NCI-H82 treated with DMSO at 0.1 percent for 48 hours (cell line): ENCODE measurements around the gene C2orf42.
"Not testable (repeated sequence)": the region's sequence is repeated elsewhere in the genome, so short reads cannot be mapped to it uniquely, and the experiment has no call there.

ENCODE experiments used
- DNase-seq: peaks from one replicate; lab custom pipeline; 2025; ENCODE audit not compliant: unreplicated experiment; lab: John Stamatoyannopoulos, UW

Gene C2orf42

DNA sequence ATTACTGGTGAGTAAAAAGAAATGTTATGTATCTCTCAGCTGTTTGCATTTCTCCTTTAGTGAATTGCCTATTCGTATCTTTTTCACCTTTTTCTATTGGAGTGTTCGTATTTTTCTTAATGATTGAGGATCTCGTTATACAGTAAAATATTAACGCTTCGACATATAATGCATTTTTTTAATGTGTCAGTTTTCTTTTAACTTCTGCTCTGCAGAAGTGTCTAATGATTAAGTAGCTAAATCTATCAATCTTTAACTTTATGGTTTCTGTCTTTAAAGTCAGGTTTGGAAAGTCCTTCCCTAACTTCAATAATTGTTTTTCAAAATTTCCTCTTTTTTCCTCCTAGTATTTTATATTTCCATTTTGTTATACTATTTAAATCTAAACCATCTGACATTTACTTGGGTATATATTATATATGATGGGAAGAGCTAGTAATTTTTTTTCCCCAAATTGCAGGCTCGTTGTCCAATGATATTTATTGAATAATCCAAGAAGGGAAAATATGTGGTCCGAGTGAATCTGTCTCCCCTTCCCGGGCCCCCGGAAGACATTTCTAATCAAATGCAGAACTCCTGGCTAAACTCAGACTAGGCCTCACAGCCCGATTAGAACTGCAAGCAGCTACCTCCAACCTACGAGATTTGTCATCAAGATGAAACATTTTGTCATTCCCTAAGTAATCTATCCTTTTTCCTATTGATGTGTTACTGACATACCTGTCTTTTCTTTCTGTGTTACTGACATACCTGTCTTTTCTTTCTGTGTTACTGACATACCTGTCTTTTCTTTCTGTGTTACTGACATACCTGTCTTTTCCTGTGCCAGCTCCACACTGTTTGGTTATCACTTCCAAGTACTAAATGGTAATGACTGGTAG lies 86.3 kb downstream of the C2orf42 start:
- no peak for DNase-seq

DNA sequence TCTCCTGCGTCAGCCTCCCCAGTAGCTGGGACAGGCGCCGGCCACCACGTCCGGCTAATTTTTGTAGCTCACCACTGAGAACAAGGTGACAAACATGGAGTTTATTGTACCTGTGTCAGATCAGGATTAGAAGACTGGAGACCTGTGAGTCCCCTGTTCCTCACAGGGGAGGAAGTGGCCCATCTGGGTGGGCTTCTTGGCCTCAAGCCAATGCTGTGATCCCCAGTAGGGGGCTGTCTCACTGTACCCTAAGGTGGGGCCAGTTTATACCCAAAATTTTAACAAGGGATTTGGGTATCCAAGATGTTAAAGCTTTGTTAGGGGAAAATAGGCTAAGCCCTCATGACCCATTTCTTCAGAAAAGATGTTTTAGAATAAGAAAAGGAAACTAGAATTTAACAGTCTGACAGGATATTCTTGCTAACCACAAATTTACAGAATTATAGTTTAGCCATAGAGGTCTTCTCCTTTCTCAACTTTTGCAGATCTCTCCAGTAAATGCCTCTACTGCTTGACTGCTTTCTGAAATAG lies 87.2 kb downstream of the C2orf42 start:
- DNase-seq = no peak

DNA sequence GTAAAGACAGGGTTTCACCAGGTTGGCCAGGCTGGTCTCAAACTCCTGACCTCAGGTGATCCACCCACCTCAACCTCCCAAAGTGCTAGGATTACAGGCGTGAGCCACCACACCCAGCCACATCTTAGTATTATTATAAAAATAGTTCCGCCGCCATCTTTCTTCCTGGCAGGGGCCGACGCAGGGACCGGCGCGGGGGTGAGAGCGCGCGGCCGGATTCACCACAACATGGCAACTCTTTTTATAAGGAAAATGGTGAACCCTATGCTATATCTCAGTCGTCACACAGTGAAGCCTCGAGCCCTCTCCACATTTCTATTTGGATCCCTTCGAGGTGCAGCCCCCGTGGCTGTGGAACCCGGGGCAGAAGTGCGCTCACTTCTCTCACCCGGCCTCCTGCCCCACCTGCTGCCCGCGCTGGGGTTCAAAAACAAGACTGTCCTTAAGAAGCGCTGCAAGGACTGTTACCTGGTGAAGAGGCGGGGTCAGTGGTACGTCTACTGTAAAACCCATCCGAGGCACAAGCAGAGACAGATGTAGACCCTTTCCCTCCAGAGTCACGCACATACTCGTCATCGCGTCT lies 88.4 kb downstream of the C2orf42 start:
- not testable (repeated sequence) for DNase-seq

DNA sequence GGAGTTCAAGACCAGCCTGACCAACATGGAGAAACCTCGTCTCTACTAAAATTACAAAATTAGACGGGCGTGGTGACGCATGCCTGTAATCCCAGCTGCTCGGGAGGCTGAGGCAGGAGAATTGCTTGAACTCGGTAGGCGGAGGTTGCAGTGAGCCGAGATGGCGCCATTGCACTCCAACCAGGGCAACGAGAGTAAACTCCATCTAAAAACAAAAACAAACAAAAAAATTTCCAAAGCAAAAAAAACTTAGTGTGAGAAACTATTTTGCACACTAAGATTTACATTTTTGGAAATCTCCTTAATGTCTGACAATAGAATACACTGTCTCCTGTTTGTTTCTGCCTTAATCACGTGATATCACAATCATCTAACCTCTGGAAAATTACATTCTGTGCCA lies 89.1 kb downstream of the C2orf42 start:
- DNase-seq = not testable (repeated sequence)

DNA sequence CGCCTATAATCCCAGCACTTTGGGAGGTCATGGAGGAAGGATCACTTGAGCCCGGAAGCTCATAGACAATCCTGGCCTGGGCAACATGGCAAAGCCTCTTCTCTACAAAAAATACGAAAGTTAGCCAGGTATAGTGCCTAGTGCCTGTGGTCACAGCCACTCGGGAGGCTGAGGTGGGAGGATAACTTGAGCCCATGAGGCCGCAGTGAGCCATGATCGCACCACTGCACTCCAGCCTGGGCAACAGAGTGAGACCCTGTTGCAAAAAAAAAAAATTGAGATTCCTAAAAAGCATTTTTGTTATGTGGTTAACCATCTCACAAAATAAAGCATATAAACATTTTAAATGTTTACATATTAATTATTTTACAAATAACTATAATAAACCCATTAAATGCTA lies 89.6 kb downstream of the C2orf42 start:
- DNase-seq = no peak
